Fibroblast of the aortic adventitia (primary cell): Measurements from ENCODE around the gene DOCK10. TPM values are rescaled to one million over a fixed set of nuclear protein-coding genes. Genes with fewer than 3 reads are reported as not detected.

ENCODE experiments used
- DNase-seq: peaks from one replicate; pipeline ENCODE4 v3.0.0-alpha.2; 2010; ENCODE audit warnings: low read depth
- H3K4me3 ChIP-seq: 2 replicates; pipeline ENCODE4 v1.5.1; 2011; ENCODE audit warnings: low read depth, mild to moderate bottlenecking, control low read depth, low read length, moderate library complexity
- CTCF ChIP-seq: IDR thresholded peaks from 2 replicates; pipeline ENCODE4 v1.5.1; 2011; ENCODE audit warnings: mild to moderate bottlenecking, low read length, control low read depth, inconsistent platforms; ENCODE audit not compliant: insufficient read depth
- total RNA-seq: library from RNA; depleted of rRNA; stranded (reverse); fragments of >200 nt; gene quantifications from 2 replicates; pipeline ENCODE4 v1.2.3, GENCODE V29; 2012; ENCODE audit warnings: low replicate concordance

The DOCK10 gene
- total RNA-seq, 1 donor = 66.2 TPM

- no peak for DNase-seq
- no peak overlapping the region for H3K4me3 ChIP-seq
- no peak for TF ChIP-seq CTCF
Observed at GRCh38 chr2:224999321-224999720, 42.9 kb downstream of the DOCK10 start.

- no peak overlapping the region for H3K4me3 ChIP-seq
- no peak for TF ChIP-seq CTCF
- no peak for DNase-seq
Observed at GRCh38 chr2:224997802-224998201, 44.5 kb downstream of the DOCK10 start.

GRCh38 chr2:224995419-224995818 is 46.8 kb downstream of the DOCK10 start:
- TF ChIP-seq CTCF = no peak
- DNase-seq = no peak
- H3K4me3 ChIP-seq = no peak overlapping the region

- TF ChIP-seq CTCF = no peak
- DNase-seq = no peak
- H3K4me3 ChIP-seq = no peak overlapping the region
Observed at GRCh38 chr2:224994242-224994823, 47.9 kb downstream of the DOCK10 start.

GRCh38 chr2:224990710-224991109 is 51.6 kb downstream of the DOCK10 start:
- TF ChIP-seq CTCF = no peak
- no peak overlapping the region for H3K4me3 ChIP-seq
- no peak for DNase-seq

GRCh38 chr2:224987733-224988132 is 54.5 kb downstream of the DOCK10 start:
- DNase-seq = no peak
- no peak overlapping the region for H3K4me3 ChIP-seq
- no peak for TF ChIP-seq CTCF

GRCh38 chr2:224986477-224986876 is 55.8 kb downstream of the DOCK10 start:
- no peak overlapping the region for H3K4me3 ChIP-seq
- no peak for TF ChIP-seq CTCF
- no peak for DNase-seq
